Measurements from ENCODE around the gene MACROD2. TPM values are rescaled to one million over a fixed set of nuclear protein-coding genes. Genes with fewer than 3 reads are reported as not detected.
A peak's percentile ranks its signal among the peaks of the same experiment; 100 is the strongest.

MACROD2 gene
- total RNA-seq, 1 experiment from 2014 or later, result 3.1 TPM

DNA sequence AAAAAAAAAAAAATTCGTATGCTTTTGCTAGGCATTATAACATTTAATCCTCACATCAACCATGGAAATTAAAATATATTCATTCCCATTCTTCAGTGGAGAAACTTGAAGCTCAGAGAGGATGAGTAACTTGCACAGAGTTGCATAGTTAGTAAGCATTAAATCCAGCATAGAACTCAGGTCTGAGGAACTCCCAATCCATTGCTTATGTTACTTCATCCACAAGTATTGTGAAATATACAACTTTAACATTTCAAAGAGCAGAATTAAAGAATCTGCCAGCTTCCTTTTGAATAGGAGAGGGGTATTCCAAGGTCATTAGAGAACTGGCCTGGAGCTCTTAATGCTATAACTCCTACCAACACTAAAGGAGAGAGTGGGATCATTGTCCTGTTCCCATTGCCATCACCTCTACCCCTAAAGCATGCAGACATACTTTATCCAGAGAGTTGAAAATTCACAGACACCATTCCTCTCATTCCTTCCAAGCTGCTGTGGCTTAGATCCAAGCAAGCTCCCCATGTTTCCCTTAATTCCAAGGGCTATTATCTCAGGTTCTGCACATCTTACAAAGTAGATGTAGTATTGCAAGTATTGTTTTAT lies 250.2 kb downstream of the MACROD2 start:
- no peaks in the 10 kb centered on the region for H3K9me3 Mint-ChIP-seq (ENCODE audit: unreplicated experiment)
- H3K4me3 Mint-ChIP-seq (ENCODE audit: unreplicated experiment), result no peak overlapping the region
- intact Hi-C loops (cut with micrococcal nuclease), result no loop called here
- no peak overlapping the region for H3K27ac Mint-ChIP-seq (ENCODE audit: low read depth, unreplicated experiment)
- BruUV-seq (replicated peaks), result no TSS peak
- no peaks in the 10 kb centered on the region for H3K36me3 Mint-ChIP-seq (ENCODE audit: insufficient read depth, unreplicated experiment)
- DNase-seq (ENCODE audit: unreplicated experiment), result no peak
- no peaks in the 10 kb centered on the region for H3K27me3 Mint-ChIP-seq (ENCODE audit: insufficient read depth, unreplicated experiment)
- H3K4me1 Mint-ChIP-seq (ENCODE audit: insufficient read depth, unreplicated experiment), result no peaks in the 10 kb centered on the region
- POLR2A ChIA-PET, result interaction anchor here (0.7 to 1.8 kb wide), 5 partner anchors 11 to 551 kb away, joined by 3 to 9 read pairs (median 3); partner anchors contain the start of gene FLRT3
- CTCF ChIA-PET, result interaction anchor here (0.6 to 2.0 kb wide), 5 partner anchors 16 to 56 kb away, joined by 3 to 10 read pairs (median 4); no protein-coding TSS in a partner anchor
- TF ChIP-seq, protein P1, sequence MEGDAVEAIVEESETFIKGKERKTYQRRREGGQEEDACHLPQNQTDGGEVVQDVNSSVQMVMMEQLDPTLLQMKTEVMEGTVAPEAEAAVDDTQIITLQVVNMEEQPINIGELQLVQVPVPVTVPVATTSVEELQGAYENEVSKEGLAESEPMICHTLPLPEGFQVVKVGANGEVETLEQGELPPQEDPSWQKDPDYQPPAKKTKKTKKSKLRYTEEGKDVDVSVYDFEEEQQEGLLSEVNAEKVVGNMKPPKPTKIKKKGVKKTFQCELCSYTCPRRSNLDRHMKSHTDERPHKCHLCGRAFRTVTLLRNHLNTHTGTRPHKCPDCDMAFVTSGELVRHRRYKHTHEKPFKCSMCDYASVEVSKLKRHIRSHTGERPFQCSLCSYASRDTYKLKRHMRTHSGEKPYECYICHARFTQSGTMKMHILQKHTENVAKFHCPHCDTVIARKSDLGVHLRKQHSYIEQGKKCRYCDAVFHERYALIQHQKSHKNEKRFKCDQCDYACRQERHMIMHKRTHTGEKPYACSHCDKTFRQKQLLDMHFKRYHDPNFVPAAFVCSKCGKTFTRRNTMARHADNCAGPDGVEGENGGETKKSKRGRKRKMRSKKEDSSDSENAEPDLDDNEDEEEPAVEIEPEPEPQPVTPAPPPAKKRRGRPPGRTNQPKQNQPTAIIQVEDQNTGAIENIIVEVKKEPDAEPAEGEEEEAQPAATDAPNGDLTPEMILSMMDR (IDR thresholded peaks at IDR 0.05; ENCODE audit: unreplicated experiment), result no peak

DNA sequence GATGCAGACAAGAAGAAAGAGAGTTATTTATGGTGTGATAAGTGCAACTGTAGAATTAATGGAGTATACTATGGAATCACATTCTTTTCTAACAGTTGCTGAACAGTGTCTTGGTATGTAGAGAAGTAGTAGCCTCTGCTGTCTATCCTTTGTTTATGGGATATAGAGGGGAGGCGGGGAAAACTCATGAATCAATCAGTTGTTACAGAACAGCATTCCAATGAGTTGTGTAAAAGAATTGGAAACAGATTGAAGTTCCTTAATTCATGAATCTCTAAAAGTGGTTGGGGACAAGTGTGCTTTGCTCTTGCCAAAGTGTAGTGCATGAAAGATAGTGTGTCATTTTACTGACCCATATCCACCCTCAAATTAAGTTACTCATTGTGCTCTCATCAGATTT lies 264.4 kb downstream of the MACROD2 start:
- TF ChIP-seq, protein P1 (IDR thresholded peaks at IDR 0.05; ENCODE audit: unreplicated experiment), result no peak
- H3K27ac Mint-ChIP-seq (ENCODE audit: low read depth, unreplicated experiment), result no peak overlapping the region
- CTCF ChIA-PET, result interaction anchor here (0.6 to 0.9 kb wide), 4 partner anchors 23 to 198 kb away, joined by 3 to 5 read pairs (median 4); no protein-coding TSS in a partner anchor
- no peaks in the 10 kb centered on the region for H3K4me1 Mint-ChIP-seq (ENCODE audit: insufficient read depth, unreplicated experiment)
- BruUV-seq (replicated peaks), result no TSS peak
- no peak for DNase-seq (ENCODE audit: unreplicated experiment)
- intact Hi-C loops (cut with micrococcal nuclease), result no loop called here
- no peaks in the 10 kb centered on the region for H3K36me3 Mint-ChIP-seq (ENCODE audit: insufficient read depth, unreplicated experiment)
- H3K27me3 Mint-ChIP-seq (ENCODE audit: insufficient read depth, unreplicated experiment), result no peaks in the 10 kb centered on the region
- POLR2A ChIA-PET, result interaction anchor here (0.9 to 1.1 kb wide), 2 partner anchors 34 to 70 kb away, joined by 3 to 4 read pairs; no protein-coding TSS in a partner anchor
- H3K9me3 Mint-ChIP-seq (ENCODE audit: unreplicated experiment), result no peaks in the 10 kb centered on the region
- H3K4me3 Mint-ChIP-seq (ENCODE audit: unreplicated experiment), result no peak overlapping the region

DNA sequence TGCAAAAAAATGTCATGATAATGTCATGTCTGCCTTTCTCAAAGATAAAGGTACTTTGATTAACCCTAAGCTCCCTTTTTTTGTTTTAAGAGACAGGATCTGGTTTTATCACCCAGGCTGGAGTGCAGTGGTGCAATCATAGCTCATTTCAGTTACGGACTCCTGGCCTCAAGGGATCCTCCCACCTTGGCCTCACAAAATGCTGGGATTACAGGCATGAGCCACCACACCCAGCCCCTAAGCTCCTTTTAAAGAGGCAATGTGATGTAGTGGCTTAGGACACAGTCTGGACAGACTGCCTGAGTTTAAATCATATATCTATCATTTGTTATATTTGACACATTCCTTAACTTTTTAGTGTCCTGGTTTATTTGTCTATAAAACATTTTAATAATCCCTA lies 265.1 kb downstream of the MACROD2 start:
- ChIA-PET POLR2A (interaction anchor here (0.9 to 1.0 kb wide), 2 partner anchors 24 to 63 kb away, joined by 3 to 5 read pairs; no protein-coding TSS in a partner anchor), CTCF (interaction anchor here (0.6 to 1.0 kb wide), 4 partner anchors 10 to 199 kb away, joined by 3 to 5 read pairs (median 4); no protein-coding TSS in a partner anchor)
- TF ChIP-seq, protein P1 (IDR thresholded peaks at IDR 0.05; ENCODE audit: unreplicated experiment), result no peak
- Mint-ChIP-seq H3K4me1 (ENCODE audit: insufficient read depth, unreplicated experiment) (no peaks in the 10 kb centered on the region), H3K4me3 (ENCODE audit: unreplicated experiment) (no peak overlapping the region), H3K27me3 (ENCODE audit: insufficient read depth, unreplicated experiment) (no peaks in the 10 kb centered on the region), H3K36me3 (ENCODE audit: insufficient read depth, unreplicated experiment) (no peaks in the 10 kb centered on the region), H3K9me3 (ENCODE audit: unreplicated experiment) (no peaks in the 10 kb centered on the region), H3K27ac (ENCODE audit: low read depth, unreplicated experiment) (no peak overlapping the region)
- BruUV-seq (replicated peaks), result no TSS peak
- intact Hi-C loops (cut with micrococcal nuclease), result no loop called here
- no peak for DNase-seq (ENCODE audit: unreplicated experiment)

DNA sequence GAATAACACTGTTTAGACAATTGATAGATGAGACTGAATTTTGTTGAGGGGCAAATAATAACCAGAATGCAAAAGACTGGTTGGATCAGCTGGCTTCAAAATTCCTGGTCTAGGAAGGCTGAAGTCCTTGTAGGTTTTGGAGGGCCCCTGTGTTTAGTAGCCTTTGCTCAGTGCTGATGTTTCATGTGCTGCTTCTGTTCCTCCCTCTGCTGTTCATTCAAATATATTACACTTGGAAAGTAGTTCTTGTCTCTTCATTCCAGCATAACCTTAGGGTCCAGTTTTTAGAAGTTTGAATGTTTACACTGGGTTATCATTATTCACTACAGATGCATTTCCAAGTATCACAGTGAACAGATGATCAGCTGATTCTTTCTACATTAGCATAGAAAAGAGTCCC lies 269.6 kb downstream of the MACROD2 start:
- DNase-seq (ENCODE audit: unreplicated experiment), result peak; percentile 26
- Mint-ChIP-seq H3K4me1 (ENCODE audit: insufficient read depth, unreplicated experiment) (no peaks in the 10 kb centered on the region), H3K9me3 (ENCODE audit: unreplicated experiment) (no peaks in the 10 kb centered on the region), H3K4me3 (ENCODE audit: unreplicated experiment) (no peak overlapping the region), H3K27ac (ENCODE audit: low read depth, unreplicated experiment) (no peak overlapping the region), H3K27me3 (ENCODE audit: insufficient read depth, unreplicated experiment) (no peaks in the 10 kb centered on the region), H3K36me3 (ENCODE audit: insufficient read depth, unreplicated experiment) (no peaks in the 10 kb centered on the region)
- POLR2A ChIA-PET, result no interaction called here
- TF ChIP-seq, protein P1 (IDR thresholded peaks at IDR 0.05; ENCODE audit: unreplicated experiment), result peak; percentile 25
- no TSS peak for BruUV-seq (replicated peaks)
- CTCF ChIA-PET, result interaction anchor here (0.5 to 2.4 kb wide), 10 partner anchors 9 to 983 kb away, joined by 3 to 16 read pairs (median 4); no protein-coding TSS in a partner anchor
- intact Hi-C loops (cut with micrococcal nuclease), result loop anchor here (1.0 kb wide), 1 partner anchor 75 kb away; no protein-coding TSS in a partner anchor

Measured in MCF 10A (cell line).